Measurements from ENCODE around the gene HOXC10. TPM values are rescaled to one million over a fixed set of nuclear protein-coding genes. Genes with fewer than 3 reads are reported as not detected.

HOXC10 gene
- 0.09 TPM for polyA plus RNA-seq (ENCODE audit: insufficient read length)

DNA sequence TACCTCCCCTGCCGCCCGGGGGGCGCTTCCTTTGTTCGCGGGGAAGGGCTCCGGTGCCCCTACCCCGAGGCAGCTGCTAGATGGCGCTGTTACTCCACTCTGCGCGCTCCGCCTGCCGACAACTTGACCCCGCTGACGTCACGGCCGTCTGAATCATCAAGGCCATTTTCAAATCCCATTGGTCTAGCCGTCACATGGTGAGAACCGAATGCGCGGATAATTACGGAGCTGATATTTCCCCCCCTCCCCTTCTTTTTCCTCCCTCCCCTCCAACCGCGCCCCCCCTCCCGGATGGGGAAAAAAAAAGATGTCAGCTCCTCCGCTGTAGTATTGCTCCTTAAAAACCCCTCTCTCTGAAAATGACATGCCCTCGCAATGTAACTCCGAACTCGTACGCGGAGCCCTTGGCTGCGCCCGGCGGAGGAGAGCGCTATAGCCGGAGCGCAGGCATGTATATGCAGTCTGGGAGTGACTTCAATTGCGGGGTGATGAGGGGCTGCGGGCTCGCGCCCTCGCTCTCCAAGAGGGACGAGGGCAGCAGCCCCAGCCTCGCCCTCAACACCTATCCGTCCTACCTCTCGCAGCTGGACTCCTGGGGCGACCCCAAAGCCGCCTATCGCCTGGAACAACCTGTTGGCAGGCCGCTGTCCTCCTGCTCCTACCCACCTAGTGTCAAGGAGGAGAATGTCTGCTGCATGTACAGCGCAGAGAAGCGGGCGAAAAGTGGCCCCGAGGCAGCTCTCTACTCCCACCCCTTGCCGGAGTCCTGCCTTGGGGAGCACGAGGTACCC lies at the start of gene HOXC10:
TSS of gene HOXC10 (plus strand) at position 246 of the 791 bp plus-strand sequence. CDS start at position 360, 114 bp downstream.
- DNase-seq (ENCODE audit: low read depth), result peak; percentile 57

GRCh38 chr12:53935383-53936341 lies 49.3 kb upstream of the HOXC10 start:
- no peak for DNase-seq (ENCODE audit: low read depth)

- no peak for DNase-seq (ENCODE audit: low read depth)
Measured at GRCh38 chr12:53937099-53937498, 47.8 kb upstream of the HOXC10 start.

DNA sequence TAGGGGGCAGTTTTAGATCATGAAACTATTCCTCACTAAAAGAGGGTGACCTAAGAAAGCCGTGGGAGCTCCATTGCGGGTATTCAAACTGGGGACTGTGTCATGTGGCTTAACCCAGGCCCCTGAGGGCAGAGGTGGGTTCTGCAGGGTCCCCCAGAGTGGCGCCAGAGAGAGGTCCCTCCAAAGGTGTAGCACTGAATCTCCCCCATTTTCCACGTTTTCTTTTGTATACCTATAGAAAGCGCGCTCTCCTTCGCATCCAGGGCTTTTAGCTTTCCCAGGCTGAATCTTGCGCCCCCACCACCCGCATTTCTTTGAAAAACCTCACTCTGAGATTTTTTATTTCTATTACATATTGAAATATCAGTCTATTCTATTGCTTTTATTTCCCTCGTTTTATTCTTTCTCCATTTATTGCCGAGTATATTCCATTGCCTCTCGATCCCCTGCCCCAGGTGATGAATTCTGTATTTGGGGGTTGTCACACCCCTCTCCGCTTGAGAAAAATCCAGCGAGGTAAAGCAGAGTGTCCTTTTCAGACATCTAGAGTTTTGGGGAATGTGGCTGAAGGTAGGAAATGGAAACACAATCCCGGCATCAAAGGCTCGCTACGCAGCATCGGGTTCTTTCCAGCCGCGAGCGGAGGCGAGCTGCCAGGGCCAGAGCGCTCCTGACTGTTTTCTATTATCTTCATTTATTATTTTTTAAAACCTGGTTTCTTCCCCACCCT lies 47.2 kb upstream of the HOXC10 start:
- DNase-seq (ENCODE audit: low read depth), result no peak

GRCh38 chr12:53938326-53939140 lies 46.4 kb upstream of the HOXC10 start, which contains the start of gene HOXC13:
Gene HOXC13 (plus strand): TSS chr12:53938831. CDS start chr12:53938907, 76 bp downstream.
- no peak for DNase-seq (ENCODE audit: low read depth)

DNA sequence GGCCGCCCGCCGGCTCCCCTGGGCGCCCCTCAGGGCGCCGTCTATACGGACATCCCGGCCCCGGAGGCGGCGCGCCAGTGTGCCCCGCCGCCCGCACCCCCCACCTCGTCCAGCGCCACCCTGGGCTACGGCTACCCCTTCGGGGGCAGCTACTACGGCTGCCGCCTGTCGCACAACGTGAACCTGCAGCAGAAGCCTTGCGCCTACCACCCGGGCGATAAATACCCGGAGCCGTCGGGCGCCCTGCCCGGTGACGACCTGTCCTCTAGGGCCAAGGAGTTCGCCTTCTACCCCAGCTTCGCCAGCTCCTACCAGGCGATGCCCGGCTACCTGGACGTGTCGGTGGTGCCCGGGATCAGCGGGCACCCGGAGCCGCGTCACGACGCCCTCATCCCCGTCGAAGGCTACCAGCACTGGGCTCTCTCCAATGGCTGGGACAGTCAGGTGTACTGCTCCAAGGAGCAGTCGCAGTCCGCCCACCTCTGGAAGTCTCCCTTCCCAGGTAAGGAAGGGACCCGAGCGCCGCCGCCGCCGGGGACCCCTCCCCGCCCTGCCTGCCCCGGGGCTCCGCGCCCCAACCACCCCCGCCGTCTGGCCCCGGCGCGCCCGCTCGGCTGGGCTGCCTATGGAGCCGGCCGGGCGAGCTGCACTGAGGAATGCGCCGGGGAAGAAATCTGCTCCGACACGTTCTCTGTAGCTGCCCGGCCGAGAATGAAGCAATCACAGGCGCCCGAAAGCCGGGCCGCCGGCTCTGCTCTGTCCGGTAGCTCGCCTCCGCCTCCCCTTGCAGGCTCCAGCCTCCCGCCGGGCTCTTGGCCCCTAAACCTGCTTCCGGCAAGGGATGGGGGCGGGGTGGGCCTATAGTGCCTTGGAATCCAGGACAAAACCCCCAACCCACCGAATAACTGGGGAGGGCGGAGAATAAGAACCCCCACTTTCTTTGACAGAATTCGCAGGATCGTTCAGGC lies 45.5 kb upstream of the HOXC10 start:
- no peak for DNase-seq (ENCODE audit: low read depth)

GRCh38 chr12:53940443-53941014 lies 44.4 kb upstream of the HOXC10 start:
- no peak for DNase-seq (ENCODE audit: low read depth)

GRCh38 chr12:53941187-53941586 lies 43.8 kb upstream of the HOXC10 start:
- no peak for DNase-seq (ENCODE audit: low read depth)

GRCh38 chr12:53941750-53942149 lies 43.2 kb upstream of the HOXC10 start:
- DNase-seq (ENCODE audit: low read depth), result no peak

DNA sequence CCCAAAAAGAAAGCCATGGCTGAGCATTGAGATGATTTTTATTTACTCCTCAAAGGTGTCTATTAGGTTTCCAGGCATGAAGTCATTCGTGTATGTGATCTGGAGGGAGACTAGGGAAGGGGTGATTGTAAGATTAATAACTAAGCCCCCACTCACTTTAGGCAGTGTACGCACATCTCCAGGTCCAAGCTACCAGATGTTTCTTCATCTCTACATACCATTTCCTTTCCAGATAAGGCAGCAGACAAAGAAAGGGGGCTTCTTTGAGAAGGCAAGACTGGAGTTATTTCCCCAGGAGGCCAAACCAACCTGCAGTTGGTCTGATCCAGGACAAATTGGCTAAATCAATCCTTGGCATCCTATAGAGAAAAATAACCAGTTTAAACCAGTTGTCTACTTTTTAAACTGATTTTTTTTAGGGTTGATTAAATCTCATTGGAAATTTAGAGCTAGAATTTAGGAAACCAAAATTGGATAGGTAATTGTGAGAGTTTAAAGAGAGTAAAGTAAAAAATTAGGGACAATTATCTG lies 42.4 kb upstream of the HOXC10 start:
- DNase-seq (ENCODE audit: low read depth), result no peak

DNA sequence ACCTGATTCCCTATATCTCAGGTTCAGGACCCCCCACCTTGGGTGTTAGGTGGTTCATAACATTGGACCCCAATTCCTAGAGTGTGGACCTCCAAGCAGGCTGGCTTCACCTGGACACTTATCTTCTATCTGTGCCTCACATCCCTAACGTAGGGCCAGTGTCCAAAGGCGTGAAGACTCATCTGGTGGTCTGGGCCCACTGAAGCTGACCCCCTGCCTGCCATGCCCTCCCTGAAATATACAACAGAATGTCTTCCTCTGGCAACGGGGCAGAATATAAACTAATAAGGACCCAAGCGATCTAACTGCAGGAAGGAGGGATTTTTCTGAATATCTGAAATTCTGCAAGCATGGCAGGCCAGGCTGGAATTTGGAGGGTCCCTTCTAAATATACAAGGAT lies 40.7 kb upstream of the HOXC10 start:
- no peak for DNase-seq (ENCODE audit: low read depth)

DNA sequence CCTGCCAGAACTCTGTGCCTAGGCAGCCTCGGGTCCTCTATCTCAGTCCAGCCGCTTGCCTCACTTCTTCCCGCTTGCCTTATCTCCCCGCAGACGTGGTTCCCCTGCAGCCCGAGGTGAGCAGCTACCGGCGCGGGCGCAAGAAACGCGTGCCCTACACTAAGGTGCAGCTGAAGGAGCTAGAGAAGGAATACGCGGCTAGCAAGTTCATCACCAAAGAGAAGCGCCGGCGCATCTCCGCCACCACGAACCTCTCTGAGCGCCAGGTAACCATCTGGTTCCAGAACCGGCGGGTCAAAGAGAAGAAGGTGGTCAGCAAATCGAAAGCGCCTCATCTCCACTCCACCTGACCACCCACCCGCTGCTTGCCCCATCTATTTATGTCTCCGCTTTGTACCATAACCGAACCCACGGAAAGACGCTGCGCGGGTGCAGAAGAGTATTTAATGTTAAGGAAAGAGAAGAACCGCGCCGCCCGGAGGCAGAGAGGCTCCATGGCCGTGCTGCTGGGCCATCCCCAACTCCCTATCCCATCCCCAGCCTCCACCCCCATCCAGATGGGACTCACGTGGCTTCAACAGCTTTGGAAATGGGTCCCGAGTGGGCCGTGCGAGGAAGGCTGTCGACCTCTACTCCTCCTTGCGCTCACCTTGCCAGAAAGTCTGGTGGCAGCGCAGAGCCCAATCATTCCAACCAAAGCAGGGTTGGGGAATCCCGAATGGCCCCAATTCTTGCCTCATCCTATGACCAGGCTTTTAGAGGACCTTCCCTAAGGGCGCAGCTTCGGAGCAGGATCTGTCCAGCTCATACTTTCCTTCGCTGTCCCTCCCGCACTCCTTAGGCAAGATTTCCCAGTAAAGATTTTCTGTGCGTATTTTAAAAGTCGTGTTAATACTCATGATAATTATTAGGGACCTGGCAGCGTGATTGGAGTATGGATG lies 39.8 kb upstream of the HOXC10 start:
- no peak for DNase-seq (ENCODE audit: low read depth)

- DNase-seq (ENCODE audit: low read depth), result no peak
Measured at GRCh38 chr12:53947743-53948142, 37.2 kb upstream of the HOXC10 start.

GRCh38 chr12:53948650-53949593 lies 36.0 kb upstream of the HOXC10 start:
- no peak for DNase-seq (ENCODE audit: low read depth)

DNA sequence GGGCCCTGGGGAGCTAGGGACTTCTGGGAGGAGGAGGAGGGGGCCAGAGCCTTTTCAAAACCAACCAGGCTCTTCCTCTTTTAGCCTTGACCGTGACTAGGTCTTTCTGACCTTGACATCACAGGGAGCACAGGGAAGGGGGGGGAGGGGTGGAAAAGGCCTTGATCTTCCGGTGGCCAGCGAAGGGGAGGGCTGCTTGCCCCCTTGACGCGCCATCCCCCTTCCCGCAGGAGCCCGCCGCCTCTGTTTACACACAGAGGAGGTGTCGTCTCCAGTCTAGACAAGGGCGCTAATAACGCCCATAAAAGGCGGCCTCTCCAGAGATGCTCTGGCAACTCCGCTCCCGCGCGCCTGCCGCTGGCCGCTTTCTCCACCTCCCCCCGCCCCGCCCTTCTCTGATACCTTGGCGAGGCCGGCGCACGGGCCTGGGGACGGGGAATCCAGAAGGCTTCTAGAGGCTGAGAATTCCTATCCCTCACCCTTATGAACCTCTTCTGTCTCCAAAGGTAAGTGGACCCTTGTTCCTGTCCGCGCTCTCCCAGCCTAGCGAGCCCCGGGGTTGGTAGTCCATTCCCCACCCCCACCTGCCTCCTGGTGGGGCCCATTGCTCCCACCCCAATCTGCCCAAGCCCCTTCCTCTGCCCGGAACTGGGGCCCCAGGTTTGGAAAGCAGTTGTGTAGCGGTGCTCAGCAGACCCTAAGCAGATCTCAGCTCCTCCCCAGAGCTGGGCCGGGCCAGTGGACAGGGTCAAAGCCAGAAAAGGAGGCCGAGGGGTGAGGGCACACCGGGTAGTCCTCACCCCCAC lies 35.1 kb upstream of the HOXC10 start:
- no peak for DNase-seq (ENCODE audit: low read depth)

DNA sequence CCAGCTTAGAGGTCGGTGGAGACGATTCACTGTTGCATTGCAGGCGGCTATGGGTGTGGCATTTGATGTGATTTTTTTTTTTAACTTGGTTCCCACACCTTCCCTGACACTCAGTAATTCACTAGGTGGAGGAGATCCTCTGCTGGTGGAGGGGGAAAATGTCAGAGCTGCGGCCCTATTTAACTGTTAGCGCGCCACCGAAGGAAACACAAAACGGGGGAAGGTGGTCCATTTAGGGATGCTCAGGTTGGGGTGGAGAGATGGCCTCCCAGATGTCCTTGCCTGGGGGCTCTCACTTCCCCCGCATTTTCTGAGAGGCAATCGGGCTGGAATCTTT lies 34.5 kb upstream of the HOXC10 start:
- DNase-seq (ENCODE audit: low read depth), result no peak

Data from forelimb muscle (tissue), 1 donor.